22Rv1 (cell line): ENCODE data around the gene PPP1R1B.

Source experiments
- H3K27ac ChIP-seq: fragments of 450-650 bp; 2 replicates; pipeline ENCODE4 v1.5.1; 2017
- ZFX ChIP-seq: fragments of 450-650 bp; IDR thresholded peaks from 2 replicates; pipeline ENCODE4 v1.6.1; 2017; ENCODE audit warnings: antibody characterized with exemption, borderline replicate concordance
- TF ChIP-seq, protein P1 (sequence below): fragments of 450-650 bp; IDR thresholded peaks from 2 replicates; pipeline ENCODE4 v1.5.1; 2017; ENCODE audit warnings: mild to moderate bottlenecking

The PPP1R1B gene

DNA sequence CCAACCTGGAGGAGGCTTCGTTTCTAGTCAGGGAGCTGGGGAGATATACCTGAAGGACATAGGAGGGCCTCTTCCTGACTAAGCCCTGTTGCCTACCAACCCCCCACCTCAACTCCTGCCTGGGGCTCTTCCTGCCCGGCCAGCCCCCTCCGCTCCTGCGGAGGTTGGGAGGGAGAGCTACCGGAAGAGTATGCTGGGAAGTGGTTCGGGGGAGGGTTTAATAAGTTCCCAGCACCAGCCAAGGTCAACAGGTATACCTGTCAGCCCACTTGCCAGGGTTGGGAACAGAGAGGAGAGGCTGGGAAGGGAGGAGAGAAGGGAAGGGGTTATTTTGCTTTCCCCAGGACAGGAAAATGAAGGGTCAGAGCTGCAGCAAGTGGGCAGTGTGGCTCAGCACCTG, 4.7 kb downstream of the PPP1R1B start:
- TF ChIP-seq, protein P1, sequence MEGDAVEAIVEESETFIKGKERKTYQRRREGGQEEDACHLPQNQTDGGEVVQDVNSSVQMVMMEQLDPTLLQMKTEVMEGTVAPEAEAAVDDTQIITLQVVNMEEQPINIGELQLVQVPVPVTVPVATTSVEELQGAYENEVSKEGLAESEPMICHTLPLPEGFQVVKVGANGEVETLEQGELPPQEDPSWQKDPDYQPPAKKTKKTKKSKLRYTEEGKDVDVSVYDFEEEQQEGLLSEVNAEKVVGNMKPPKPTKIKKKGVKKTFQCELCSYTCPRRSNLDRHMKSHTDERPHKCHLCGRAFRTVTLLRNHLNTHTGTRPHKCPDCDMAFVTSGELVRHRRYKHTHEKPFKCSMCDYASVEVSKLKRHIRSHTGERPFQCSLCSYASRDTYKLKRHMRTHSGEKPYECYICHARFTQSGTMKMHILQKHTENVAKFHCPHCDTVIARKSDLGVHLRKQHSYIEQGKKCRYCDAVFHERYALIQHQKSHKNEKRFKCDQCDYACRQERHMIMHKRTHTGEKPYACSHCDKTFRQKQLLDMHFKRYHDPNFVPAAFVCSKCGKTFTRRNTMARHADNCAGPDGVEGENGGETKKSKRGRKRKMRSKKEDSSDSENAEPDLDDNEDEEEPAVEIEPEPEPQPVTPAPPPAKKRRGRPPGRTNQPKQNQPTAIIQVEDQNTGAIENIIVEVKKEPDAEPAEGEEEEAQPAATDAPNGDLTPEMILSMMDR = no peak
- no peak for TF ChIP-seq ZFX
- H3K27ac ChIP-seq = peak overlapping the region; percentile 80

DNA sequence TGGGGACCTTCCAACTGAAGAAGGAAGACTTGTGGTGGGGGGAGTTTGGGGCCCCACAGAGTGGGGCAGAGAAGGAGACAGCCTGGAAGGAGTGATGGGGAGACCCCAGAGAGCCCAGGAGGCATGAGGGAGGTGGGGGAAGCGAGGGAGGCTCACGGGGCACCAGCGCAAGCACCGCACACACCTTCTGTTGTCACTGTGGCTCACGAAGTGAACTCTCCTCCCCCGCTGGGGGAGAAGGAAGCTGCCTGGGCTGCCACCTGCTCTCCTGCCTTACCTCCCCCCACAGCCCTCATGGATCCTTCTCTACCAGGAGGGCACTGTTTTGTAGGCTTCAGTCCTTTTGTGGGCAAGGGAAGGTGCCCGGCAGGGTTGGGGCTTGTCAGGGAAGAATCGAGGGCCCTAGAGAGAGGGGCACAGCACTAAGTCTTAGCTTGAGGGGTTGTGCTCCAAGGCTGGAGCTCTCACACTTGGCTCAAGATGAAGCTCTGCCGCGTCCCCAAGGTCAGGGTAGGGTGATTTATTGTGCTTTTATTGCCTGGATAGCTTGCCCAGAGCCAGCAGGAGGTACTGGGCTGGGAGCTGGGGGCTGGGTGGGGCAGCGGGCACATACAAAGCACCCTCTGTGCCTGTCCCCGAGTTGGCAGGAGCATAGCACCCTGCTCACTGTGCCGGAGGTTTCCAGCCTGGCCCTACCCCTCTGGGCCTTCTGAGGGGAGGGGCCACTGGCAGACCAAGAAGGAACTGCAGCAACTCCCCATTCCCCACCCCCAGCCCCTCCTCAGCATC, 5.6 kb downstream of the PPP1R1B start:
- no peak for TF ChIP-seq ZFX
- H3K27ac ChIP-seq = peak overlapping the region; percentile 80

DNA sequence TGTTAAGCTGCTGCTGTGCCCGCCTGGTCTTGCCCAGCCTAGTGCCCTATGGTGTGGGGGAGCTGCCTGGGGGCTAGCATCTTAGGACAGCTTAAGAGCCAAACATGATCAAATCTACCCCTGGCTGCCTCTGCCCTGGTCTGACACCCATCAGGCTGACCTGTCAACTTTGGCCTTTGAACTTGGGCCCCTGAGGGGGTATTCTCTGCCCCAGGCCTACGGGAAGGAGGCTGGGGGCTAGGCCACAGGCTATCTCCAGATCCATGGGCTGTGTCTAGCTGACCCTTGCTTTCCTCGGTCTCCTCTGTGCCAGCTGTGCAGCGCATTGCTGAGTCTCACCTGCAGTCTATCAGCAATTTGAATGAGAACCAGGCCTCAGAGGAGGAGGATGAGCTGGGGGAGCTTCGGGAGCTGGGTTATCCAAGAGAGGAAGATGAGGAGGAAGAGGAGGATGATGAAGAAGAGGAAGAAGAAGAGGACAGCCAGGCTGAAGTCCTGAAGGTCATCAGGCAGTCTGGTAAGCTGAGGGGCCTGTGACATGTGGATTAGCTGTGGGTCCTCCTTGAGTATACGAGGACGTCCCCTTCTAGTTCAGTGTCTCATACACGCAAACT, 6.9 kb downstream of the PPP1R1B start:
- TF ChIP-seq, protein P1 = no peak
- TF ChIP-seq ZFX = no peak
- H3K27ac ChIP-seq = peak overlapping the region; percentile 80

DNA sequence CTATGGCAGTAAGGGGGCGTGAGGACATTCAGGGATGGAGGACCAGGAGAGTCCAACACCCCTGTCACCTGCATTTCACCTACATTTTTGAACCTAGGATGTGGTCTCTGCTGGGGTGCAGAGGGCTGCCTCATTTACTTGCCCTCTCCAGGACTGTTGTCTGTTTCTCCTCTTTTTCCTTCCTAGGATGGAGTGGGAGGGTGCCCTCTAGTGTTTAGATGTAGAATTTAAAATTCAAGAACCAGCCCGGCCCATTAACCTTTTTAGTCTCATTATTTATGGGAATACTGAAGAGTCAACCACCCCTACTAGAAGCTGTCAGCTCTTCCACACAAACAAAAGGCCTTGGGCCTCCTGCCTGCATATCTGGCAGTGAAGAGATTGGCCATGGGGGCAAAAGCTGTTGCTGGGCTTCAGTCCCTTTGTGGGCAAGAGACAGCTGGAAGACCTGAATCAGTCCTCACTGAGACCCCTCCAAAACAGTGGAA, 7.7 kb downstream of the PPP1R1B start:
- TF ChIP-seq, protein P1 = peak; percentile 91
- TF ChIP-seq ZFX = no peak
- H3K27ac ChIP-seq = peak overlapping the region; percentile 80

DNA sequence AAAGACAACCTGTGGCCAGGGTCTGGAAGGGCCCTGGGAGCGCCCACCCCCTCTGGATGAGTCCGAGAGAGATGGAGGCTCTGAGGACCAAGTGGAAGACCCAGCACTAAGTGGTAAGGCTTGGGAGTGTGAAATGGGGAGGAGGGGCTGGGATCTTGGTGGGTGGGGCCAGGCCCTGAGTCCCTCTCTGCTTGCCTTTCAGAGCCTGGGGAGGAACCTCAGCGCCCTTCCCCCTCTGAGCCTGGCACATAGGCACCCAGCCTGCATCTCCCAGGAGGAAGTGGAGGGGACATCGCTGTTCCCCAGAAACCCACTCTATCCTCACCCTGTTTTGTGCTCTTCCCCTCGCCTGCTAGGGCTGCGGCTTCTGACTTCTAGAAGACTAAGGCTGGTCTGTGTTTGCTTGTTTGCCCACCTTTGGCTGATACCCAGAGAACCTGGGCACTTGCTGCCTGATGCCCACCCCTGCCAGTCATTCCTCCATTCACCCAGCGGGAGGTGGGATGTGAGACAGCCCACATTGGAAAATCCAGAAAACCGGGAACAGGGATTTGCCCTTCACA, 8.9 kb downstream of the PPP1R1B start:
- no peak for TF ChIP-seq ZFX
- TF ChIP-seq, protein P1 = no peak
- H3K27ac ChIP-seq = peak overlapping the region; percentile 74; the same call in 1 of the 2 replicates

DNA sequence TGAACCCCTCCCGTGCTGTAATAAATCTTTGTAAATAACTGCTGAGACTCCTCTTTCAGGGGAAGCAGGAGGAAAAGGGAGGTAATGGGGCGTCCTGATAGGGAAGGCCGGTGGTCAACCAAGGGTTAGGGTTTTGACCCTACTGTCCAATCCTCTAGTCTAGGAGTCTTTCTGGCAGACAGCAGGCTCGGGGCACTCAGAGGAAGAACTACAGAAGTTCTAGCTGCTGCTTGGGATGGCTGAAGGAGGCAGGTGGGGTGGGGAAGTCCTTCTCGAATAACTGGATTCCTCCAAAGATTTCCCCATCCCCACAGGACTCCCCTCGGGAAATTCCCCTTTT, 9.8 kb downstream of the PPP1R1B start:
- TF ChIP-seq, protein P1 = no peak
- no peak for TF ChIP-seq ZFX
- peak overlapping the region; percentile 74 for H3K27ac ChIP-seq

DNA sequence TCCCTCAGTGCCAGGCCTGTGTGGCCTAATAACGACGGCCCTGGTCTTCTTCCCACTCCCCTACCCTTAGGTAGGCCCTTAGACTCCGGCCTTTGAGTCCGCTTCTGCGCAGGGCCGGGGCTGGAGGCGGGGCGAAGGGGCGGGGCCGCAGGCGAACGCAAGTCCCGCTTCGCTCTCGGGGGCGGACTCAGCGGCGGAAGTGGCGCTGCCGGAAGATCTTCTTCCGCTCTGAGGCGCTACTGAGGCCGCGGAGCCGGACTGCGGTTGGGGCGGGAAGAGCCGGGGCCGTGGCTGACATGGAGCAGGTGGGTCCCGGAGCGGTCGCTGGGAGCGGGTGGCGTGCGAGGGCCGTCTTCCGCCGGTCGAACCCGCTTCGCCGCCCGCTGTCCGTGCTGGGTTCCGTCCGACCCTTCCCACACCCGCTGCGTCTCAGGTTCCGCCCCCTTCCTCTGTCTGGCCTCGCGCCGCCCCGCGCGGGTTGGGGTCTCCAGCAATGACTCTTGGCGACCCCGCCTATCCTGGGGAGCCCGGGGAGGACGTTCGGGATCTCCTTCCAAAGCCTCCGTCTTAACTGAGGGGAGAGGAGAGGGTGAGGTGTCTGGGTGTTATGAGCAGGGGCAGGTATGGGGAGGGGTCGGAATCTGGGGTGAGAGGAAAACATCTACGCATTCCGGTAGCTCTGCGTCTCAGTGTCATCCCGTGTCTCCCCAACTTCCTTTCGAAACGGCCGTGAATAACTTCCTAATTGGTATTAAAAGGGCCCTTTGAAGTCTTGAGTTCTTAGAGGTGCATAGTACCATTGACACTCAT, 10.4 kb downstream of the PPP1R1B start, which contains the start of gene STARD3:
TSS of gene STARD3 (plus strand) at position 218 of the 810 bp plus-strand sequence. CDS start 16,388 bp downstream, outside the sequence.
- peak within 1 kb of the TSS; percentile 74 for H3K27ac ChIP-seq
- TF ChIP-seq, protein P1 = peak; percentile 13; the same call in 1 of the 2 replicates
- no peak for TF ChIP-seq ZFX
